ENCODE results near the gene GNG8.

GNG8 gene

DNA sequence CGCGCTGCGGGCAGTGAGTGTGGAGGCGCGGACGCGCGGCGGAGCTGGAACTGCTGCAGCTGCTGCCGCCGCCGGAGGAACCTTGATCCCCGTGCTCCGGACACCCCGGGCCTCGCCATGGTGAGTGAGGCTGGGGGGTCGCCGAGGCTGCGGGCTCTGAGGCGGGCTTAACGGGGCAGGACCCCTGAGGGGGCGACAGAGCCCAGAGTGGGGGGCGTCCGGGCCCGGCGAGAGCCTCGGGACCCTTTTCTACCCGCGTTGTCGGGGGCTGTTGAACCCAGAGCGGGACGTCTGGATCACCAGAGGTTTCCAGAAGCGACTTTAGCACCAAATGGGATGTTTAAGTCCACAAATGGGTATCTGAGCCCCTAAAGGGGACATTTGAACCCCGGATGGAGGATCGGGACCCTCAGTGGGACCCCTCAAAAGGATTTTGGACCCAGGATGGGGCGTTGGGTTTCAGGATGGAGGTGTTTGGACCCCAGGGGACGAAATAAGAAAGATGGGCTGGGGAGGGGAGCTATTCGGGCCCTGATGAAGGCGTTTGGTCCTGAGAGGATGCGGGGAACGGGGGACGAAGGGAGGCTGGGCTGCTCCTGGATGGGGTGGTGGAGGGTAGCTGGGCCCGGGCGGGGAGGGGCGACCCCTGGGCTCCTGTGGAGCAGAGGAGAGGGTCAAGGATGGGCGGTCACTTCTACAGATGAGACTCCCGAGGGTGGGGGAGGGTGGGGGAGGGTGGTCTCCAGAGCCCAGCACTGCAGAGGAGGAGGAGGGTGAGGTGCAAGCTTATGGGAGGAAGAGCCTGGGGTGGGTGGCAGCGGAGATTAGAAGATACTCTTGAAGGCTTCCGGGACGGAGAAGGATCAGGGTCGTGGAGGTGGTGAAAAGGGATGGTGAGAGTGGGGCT lies 34.4 kb downstream of the GNG8 start, which contains the start of gene CALM3:
CALM3 (plus strand) TSS at position 13 of the 907 bp plus-strand sequence; CDS start at position 118, 105 bp downstream.
- DNase-seq = no peak

DNA sequence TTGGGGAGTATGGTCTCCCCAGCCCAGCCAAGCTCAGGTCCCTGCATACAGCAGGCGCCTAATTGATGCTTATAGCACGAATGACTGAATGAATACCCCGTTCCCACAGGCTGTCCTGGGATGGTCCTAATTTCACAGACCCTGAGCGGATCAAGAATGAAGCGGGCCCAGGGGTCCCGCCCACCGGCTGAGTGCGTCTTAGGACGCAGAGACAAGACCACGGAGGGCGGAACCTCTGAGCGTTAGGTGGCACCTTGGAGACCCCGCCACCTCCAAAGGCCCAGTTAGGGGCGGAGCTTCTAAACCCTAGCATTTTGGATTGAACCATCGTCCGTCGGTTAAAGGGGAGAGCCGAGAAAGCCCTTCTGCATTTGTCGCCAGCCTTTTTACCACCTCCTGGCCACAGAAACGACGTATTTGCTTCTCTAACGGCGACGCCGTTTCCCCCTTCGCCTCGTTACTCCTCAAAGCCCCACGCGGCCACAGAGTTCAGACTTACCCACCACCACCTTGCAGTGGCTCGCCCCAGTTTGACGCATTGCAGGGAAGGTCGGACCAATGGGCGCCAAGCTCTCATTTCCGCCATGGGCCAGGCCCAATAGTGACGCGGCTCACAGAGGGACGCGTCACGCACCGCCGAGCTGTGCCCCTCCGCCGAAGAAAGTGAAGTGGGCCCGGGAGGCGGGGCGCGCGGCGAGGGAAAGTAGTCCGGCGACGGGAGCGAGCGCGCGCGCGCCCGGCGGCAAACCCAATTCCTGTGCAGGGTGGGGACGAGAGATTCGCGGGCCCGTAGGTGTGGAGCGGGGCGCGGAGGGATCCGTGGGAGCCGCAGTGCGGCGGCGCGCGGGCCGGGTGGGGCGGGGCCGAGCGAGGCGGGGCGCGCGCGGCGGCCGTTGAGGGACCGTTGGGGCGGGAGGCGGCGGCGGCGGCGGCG lies 35.4 kb downstream of the GNG8 start:
- DNase-seq = peak; percentile 99

GRCh38 chr19:46599716-46600373 lies 36.2 kb downstream of the GNG8 start:
- no peak for DNase-seq

- DNase-seq = no peak
Measured at GRCh38 chr19:46598372-46598917, 37.6 kb downstream of the GNG8 start.

GRCh38 chr19:46596008-46596407 lies 40.0 kb downstream of the GNG8 start:
- no peak for DNase-seq

DNA sequence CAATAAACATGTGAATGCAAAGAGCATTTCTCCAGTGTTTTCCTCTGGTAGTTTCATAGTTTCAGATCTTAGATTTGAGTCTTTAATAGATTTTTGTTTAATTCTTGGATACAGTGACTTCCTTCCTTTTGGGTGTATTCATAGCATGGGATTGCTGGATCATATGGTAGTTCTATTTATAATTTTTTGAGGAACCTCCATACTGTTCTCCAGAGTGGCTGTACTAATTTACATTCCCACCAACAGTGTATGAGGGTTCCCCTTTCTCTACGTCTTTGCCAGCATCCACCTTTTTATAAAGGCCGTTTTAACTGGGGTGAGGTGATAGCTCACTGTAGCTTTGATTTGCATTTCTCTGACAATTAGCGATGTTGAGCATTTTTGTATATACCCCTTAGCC lies 44.1 kb downstream of the GNG8 start:
- DNase-seq = no peak

DNA sequence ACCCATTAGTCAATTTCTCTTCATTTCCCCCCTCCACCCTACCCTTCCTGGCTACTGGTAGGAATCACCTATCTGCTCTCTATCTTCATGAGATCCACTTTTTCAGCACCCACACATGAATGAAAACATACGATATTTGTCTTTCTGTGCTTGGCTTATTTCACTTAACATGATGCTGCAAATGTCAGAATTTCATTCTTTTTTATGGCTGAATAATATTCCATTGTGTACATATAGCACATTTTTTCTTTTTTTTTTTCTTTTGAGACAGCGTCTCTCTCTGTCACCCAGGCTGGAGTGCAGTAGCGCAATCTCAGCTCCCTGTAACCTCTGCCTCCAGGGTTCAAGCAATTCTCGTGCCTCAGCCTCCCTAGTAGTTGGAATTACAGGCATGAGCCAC lies 44.7 kb downstream of the GNG8 start:
- no peak for DNase-seq

DNA sequence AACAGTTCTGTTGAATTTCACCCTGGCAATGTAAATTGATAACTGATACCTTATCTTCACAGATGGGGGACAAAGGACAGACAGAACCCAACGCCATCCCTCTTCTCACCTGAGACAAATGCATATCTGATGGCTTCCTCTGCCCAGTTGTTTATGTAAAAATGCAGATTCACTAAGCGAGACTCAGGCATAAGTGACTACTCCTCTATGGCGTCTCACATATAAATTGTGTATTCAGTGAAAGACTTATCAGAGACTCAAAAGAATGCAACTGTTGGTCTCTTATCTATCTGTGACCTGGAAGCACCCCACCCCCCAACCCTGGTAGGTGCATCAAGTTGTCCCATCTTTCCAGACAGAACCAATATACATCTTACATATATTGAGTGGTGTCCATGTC lies 48.1 kb downstream of the GNG8 start:
- DNase-seq = no peak

DNA sequence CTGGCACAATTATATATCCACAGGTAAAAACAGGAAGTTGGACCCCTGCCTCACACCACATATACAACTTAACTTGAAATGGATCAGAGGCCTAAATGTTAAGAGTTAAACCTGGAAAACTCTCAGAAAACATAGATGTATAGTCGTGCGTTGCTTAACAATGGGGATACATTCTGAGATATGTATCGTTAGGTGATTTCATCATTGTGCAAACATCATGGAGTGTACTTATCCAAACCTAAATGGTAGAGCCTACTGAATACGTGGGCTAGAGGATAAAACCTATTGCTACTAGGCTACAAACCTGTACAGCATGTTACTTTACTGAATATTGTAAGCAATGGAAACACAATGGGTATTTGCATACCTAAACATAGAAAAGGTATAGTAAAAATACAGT lies 49.7 kb downstream of the GNG8 start:
- DNase-seq = no peak

- no peak for DNase-seq
Measured at GRCh38 chr19:46585539-46585938, 50.5 kb downstream of the GNG8 start.
